Measurements from ENCODE around the gene NT5E.

GRCh38 chr6:85432554-85432953 lies 17.3 kb upstream of the NT5E start:
- TF ChIP-seq POLR2AphosphoS5 (IDR thresholded peaks at IDR 0.05; ENCODE audit: low read depth, low read length) (no peak), POLR2A (IDR thresholded peaks at IDR 0.05; ENCODE audit: low read depth, low read length) (no peak), PAX5 (IDR thresholded peaks at IDR 0.05; ENCODE audit: insufficient read depth, low read length, severe bottlenecking) (no peak)

Measured in GM12891 (cell line).